Daoy (cell line): Measurements from ENCODE around the gene FEM1C. TPM values are rescaled to one million over a fixed set of nuclear protein-coding genes. Genes with fewer than 3 reads are reported as not detected.
"Not testable (repeated sequence)": the region's sequence is repeated elsewhere in the genome, so short reads cannot be mapped to it uniquely, and the experiment has no call there.

ENCODE experiments used
- DNase-seq: peaks from one replicate; pipeline ENCODE4 v3.0.0-alpha.2; 2015; ENCODE audit warnings: low read depth
- total RNA-seq: library from RNA; depleted of rRNA; stranded (reverse); fragments of >200 nt; shearing (Covaris generic); gene quantifications from 2 replicates; pipeline ENCODE4 v1.2.3, GENCODE V29; 2014

The FEM1C gene
- total RNA-seq, 1 experiment from 2014 or later: 6.8 TPM

DNA sequence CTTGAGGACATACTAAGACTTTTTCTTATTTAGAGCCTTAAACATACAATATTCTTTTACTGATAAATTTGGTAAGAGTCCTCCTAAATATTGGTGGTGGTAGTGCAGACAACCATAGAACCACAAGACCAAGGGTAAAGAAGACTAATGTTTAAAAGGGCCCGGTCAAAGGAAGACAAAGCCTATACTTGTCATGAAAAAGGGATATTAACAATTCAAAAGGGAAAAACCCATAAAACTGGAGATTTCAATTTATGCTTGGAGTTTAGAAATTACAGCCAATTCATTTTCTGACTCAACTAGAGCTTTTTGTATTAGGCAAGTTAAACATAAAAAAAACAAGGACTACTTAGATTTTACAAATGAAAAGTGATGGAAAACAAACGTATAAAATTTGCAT, 24.4 kb downstream of the FEM1C start:
- no peak for DNase-seq

DNA sequence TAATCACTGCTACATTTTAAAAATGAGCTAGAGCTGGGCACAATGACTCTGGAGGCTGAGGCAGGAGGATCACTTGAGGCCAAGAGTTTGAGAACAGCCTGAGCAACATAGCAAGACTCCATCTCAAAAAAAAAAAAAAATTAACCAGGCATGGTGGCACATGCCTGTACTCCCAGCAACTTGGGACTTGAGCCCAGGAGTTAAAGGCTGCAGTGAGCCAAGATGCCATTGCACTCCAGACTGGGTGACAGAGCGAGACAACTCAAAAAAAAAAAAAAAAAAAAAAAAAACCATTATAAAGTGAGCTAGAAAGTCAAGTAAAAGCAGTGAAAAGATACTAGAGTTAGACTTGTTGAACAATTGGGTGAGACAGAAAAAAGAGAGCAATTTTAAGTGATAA, 28.2 kb downstream of the FEM1C start:
- DNase-seq: no peak

DNA sequence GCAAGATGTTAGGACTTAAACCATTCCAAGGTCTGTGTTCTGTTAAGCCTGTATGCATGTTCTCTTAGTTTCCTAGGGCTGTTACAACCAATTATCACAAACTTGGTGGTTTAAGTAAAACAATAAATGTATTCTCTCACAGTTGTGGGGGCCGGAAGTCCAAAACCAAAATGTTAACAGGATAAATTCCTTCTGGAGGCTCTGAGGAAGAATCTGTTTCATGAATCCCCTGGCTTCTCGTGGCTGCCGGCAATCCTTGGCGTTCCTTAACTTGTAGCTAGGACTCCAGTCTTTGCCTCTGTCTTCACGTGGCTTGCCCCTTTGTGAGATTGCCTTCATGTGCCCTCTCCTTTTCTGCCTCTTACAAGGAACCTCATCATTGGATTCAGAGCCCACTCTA, 30.4 kb downstream of the FEM1C start:
- DNase-seq: no peak

DNA sequence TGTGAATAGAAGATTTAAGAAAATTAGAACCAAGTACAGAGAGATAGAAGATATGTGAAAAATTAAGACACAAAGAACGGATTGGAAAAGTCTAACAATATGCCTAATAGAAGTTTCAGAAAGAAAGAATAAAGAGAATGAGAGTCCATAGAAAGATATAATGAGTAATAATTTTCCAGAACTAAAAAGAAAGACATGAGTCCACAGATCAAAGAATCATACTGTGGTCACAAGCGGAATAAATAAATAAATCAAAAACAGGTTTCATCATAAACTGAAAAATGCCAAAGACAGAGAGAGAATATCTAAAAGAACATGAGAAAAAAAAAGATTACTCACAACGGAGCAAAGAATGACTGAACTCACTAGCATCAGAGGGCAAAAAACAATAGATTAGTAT, 32.9 kb downstream of the FEM1C start:
- no peak for DNase-seq

DNA sequence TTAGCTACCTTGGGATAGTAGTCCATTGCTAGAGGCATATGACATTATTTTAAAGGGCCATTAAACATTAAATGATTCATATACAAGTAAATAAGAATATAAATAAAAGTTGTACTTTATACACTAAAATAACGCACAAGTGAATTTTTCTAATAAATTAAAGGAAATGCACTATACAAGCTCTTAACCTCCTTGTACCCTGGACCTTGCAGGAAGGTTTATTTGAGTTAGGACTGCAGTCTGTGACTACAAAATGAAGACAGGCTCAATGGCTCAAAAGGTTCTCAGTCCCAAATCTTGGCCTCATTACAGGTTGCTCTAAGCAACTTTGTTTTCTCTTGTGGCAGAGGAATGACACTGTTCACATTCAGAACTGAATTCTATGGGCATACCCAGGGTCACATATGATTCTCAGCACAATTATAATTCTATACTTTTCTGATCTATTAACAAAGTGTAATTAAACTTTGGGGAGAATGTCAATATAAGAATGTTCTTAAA, 34.4 kb downstream of the FEM1C start:
- DNase-seq: no peak

DNA sequence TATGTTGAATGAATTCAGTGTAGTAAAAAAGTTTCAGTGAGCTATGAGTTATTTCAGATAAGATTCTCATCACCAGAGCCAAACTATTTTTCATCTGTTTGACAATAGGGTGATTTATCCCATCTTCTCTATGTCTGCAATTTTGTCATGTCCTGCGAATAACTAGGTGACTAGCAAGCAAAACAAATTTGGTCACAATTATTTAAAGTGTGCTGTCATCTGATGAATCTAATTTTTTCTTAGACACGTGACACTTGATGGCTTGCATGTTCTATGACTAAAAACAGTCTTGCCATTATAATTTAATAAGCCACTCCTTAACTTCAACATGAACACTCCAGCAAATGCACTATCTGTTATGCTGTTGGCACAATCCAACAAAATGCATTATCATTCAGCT, 35.0 kb downstream of the FEM1C start:
- DNase-seq: no peak

DNA sequence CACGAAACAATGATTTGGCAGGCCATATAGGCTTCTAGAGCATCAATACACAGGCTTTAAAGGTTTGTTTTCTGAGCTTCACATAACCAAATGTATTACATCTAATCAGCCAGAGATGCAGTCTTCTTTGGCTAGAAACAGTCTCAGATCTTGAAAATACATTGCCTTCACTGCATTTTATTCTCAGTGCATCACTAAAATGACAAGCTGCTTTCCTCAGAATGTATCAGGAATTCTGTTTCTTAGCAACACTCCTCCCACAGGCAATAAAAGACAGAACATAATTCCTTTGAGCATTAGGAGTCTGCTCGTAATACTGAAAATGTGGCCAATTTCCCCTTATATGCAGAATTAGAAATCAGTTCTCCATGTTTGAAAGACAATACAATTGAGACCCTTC, 36.9 kb downstream of the FEM1C start:
- DNase-seq: no peak

DNA sequence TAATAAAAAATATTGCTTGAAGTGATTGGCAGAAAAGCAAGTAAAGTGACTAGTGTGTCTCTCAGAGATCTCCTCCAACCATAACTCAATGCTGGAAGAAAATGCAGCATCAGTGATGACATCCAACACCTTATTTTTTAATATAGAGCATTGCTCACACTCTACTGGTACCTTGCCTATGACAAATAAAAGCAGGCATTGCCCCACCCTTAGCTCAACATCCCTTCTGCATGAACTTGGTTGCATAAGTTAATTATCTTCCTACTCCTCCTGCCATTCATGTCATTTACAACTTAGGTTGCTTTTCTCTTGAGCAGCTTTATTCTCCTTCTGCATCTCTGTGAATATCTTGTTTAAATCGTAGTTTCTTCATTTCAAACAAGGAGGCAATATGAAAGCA, 41.2 kb downstream of the FEM1C start:
- no peak for DNase-seq

DNA sequence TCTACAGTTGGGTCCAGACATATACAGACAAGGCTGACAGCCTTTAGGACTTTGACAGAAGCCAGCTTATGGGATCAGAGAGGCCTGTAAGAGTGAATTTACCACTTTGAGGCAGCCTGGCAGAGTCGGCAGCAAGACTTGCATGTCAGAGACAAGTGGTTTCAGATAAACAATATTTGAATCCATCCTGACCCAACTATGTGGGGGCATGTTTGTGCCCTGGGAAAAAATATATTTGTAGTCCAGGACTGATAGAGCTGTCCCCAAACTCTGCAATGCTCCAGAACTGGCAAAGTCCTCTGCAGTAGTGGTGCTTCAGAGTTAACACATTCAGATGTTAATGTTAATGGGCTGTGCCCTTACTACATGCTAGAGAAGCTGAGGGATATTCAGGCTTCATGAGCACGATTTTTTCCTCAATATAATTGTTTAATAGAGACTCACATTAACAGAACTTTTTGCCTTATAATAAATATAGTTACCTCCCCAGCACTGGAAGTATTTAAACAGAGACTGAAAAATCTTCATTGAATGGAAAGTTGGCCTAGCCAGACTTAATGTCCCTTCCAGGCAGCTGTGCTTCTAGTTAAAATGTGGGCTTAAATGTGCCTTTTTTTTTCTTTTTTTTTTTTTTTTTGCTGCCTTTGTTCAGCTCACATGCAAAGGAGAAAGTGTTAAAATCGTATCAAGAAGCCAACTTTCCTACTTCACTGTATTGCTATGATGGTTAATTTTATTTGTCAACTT, 42.9 kb downstream of the FEM1C start:
- DNase-seq: no peak

DNA sequence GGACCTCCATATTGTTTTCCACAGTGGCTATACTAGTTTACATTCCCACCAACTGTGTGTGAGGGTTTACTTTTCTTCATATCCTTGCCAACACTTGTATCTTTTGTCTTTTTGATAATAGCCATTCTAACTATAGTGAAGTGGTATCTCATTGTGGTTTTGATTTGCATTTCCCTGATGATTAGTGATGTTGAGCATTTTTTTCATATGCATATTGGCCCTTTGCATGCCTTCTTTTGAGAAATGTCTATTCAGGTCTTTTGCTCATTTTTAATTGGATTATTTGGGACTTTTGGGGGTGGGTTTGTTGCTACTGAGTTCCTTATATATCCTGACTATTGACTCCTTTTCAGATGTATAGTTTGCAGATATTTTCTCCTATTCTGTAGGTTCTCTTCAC, 44.4 kb downstream of the FEM1C start:
- DNase-seq: no peak

DNA sequence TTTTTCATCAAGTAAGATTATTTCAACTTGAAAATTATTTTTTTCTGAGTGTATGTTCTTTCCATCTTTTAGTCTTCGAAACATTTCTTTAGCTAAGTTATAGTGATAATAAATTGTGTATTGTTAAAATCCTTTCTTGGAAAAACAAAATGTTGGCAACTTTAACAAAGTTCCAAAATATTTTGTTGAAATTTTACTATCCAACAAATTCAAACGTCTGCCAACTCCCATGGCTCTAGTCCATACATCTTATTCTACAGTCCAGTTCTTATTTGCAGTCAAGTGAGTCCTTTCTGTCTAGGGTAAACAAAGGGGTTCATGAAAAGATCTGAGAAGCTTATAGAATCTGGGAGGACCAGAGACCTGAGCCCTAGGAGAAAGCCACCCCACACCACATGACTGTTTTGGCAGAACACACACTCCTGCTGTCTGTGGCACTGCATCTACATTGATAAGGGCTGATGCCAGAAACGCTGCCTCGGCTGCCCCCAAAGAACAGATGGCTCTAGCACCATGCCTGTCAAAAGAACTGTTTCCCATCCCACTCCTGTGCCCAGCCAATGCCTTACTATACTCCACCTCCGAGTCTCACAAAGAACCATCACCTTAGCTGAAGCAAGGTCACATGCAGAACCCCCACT, 47.5 kb downstream of the FEM1C start:
- DNase-seq: no peak

DNA sequence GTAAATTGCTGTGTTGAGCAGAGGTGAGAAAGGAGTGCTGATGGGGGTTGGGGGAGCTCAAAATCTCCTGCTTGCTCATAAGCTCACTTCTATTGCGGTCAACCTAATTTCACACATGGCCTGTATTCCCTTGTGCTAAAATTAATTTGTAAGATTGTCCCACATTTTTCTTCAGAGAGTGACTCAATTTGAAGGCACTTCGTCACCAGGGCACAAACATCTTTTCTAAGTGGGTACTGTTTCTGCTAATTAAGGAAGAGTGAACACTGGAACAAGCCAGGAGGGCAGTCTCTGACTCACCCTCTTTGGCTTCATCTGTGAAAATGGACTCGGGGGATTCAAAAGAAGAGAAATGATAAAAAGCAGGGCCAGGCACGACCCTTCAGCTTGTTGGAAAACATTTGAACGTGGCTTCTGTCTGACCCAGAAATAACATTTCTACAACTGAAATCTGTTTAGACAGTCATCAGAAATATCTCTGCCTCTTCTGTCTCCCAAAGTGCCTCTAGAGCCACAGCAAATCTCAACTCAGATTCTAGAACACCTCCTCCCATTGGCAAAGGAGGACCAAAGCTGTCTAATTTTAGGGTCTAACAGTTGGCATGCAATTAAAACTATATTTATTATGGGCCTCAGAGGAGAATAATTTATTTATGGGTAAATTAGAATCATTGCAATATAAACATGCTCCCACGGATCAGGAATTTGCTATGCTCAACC, 49.8 kb downstream of the FEM1C start:
- peak; percentile 70 for DNase-seq

DNA sequence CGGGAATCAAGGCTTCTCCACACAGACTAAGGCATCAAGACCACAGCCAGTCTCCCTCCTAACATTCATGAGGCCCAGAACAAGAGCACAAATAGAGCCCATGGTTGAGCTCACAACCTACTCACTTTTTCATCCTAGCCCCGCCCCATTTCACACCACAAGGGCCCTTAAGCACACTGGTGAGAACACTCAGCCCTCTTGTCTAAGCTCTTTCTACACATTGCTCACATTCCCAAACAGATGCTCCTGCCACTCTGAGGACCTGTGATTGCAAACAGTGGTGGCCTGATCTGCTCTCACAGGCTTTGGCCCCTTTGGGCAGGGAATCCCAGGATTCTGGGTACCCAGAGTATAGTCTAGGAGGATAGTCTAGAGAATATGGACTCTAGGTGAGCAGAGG, 54.0 kb downstream of the FEM1C start:
- DNase-seq: no peak

DNA sequence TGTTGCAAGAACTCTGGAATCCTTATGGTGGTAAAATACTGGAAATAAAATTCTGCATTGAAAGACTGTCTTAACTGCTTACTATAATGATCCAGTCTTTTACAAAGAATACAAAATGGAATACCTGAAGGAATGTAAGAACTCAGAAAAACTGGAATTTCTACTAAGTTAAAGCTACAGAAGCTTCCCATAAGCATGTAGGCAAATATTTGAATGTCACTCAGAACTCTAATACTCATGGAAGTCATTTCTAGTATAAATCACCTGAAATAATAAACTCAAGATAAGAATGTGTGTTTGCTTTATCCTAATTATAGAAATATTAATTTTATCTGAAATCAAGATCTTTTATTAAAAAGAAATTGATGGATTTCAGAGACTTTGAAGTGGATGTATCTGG, 54.8 kb downstream of the FEM1C start:
- DNase-seq: no peak

DNA sequence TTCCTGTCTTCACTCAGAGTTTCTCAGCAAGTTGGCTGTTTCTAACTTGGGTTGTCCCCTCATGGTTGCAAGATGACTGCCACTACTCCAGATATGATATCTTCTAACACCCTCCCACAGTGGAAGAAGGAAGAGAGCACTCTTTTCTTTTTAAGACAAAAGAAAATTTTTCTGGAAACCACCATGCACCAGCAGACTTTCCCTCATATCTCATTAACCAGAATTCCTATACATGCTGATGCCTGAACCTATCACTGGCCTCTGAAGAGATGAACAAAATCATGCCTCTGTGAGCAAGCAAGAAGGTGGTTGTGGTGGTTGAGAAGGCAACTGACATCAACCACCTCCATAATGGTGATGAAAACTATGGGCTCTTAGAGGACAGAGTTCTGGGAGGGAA, 56.8 kb downstream of the FEM1C start:
- DNase-seq: no peak

DNA sequence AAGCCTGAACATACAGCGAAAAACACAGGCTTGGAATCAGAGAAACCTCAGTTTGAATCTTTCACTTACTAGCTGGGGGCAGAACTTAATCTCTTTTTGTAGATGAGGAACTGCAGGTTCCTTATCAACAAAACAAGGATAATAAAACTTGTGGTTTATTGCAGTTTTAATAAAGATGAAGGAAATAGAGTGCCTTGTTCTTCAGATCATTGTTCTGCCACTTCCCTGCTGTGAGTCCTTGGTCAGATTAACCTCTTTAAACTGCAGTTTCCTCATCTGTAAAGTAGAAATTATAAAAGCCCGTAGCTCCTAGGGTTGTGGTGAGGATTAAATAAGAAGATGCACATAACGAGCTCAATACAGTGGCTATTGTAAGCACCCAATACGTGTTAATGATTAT, 57.4 kb downstream of the FEM1C start:
- no peak for DNase-seq

DNA sequence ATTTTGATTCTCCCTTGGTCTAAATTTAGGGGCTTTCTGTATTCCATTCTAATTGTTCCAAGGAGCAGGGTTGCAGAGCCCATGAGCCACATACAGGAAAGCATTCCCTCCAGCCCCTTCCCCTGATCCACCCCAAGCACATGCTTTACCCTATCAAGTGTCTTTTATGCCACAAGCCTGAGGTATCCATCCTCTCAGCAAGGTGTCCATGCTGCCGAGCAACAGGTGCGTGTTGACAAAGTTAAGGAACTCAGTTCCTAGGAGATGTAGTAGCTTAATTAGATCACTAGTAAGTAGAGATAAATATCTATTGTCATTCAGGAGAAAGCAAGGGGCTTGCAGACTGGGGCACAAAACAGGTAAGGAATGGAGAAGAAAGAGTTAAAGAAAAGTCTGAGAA, 57.8 kb downstream of the FEM1C start:
- no peak for DNase-seq

DNA sequence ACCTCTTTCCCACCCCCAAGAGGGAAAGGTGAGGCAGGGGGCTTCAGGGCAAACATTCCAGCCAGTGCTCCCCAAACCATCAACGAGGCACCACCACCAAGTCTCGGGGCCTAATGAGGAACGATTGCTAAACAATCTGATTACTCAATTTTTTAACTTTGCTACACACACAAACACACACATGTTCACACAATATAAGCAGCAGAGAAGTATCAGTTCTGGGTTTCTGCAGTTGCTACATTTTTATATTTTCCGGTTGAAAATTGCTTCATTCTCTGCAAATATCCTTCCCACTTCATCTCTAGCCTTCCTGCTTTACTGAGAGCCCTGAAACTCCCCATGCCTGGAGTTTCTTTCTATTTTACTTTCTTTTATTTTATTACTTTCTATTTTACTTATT, 60.2 kb downstream of the FEM1C start:
- DNase-seq: no peak

DNA sequence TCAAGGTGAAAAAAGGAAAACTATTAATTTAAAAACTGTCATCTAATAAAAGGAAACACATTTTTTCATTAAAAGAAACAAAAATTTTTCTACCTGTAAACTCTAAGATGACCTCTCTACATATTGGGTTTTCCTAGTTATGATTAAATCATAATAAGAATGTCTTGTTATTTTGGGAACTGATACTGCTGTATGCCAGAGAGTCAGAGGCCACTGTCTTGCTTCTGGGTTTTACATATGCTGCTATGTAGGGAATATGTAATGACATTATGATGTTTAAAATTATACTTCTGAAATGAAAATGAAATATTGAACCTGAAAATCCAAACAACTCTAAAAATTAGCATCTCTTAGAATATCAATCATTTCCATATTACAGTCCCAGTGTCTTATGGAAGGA, 63.7 kb downstream of the FEM1C start:
- no peak for DNase-seq

DNA sequence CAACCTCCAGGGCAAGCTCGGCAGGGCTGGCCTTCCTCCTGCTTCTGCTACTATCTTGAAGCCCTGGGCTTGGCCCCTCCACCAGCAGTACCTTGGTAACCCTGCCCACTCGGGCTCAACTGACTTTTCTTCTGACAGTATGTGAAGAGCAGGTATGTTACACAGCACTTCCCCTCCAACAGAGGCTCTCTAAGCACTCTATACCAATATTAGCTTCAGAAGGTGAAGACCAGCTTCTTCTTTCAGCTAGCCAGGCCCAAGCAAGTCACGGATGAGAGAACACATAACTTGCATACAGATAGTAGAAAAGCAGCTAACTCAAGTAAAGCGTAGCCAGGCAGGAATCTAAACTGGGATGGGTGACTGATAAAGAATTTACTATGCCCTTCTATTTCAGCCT, 64.3 kb downstream of the FEM1C start:
- no peak for DNase-seq

DNA sequence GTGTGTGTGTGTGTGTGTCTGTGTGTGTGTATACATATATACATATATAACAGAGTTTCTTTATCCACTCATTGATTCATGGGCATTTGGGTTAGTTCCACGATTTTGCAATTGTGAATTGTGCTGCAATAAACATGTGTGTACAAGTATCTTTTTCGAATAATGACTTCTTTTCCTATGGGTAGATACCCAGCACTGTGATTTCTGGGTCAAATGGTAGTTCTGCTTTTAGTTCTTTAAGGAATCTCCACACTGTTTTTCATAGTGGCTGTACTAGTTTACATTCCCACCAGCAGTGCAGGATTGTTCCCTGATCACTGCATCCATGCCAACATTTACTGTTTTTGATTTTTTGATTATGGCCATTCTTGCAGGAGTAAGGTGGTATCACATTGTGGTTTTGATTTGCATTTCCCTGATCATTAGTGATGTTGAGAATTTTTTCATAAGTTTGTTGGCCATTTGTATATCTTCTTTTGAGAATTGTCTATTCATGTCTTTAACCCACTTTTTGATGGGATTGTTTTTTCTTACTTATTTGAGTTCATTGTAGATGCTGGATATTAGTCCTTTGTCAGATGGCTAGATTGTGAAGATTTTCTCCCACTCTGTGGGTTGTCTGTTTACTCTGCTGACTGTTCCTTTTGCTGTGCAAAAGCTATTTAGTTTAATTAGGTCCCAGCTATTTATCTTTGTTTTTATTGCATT, 65.3 kb downstream of the FEM1C start:
- not testable (repeated sequence) for DNase-seq

DNA sequence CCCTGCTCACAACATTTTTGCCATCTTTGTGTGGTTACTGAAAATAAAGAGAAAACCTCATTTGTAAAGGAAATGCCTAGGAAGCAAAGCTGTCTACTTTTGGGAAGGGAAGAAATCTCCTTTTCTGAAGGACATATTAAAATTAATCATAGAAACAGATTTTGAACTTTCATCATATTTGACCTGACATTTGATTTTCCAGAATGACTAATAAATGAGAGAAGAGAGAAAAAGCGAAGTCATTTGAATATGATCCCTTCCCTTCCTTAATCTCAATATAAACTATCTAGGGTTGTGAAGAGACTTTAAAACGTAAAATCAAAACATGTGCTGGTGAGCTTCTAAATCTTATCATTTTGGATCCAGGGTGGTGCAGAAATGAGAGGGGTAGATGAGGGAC, 66.3 kb downstream of the FEM1C start:
- no peak for DNase-seq
